ENCODE measurements around the gene CSF3R.
"Not testable (repeated sequence)": the region's sequence is repeated elsewhere in the genome, so short reads cannot be mapped to it uniquely, and the experiment has no call there.

The CSF3R gene

GRCh38 chr1:36486093-36486438 lies 3.4 kb upstream of the CSF3R start:
- H3K27ac ChIP-seq = no peak overlapping the region
- TF ChIP-seq CTCF (conservative IDR thresholded peaks at IDR 0.05) = no peak

- TF ChIP-seq CTCF (conservative IDR thresholded peaks at IDR 0.05) = no peak
- H3K27ac ChIP-seq = no peak overlapping the region
Measured at GRCh38 chr1:36484099-36484498, 1.4 kb upstream of the CSF3R start.

GRCh38 chr1:36481771-36482723 lies 666 bp downstream of the CSF3R start:
- H3K27ac ChIP-seq = no peak overlapping the region
- no peak for TF ChIP-seq CTCF (conservative IDR thresholded peaks at IDR 0.05)

GRCh38 chr1:36481091-36481490 lies 1.6 kb downstream of the CSF3R start:
- H3K27ac ChIP-seq = no peak overlapping the region
- TF ChIP-seq CTCF (conservative IDR thresholded peaks at IDR 0.05) = no peak

GRCh38 chr1:36480161-36480560 lies 2.6 kb downstream of the CSF3R start:
- TF ChIP-seq CTCF (conservative IDR thresholded peaks at IDR 0.05) = no peak
- H3K27ac ChIP-seq = no peak overlapping the region

- no peak overlapping the region for H3K27ac ChIP-seq
- no peak for TF ChIP-seq CTCF (conservative IDR thresholded peaks at IDR 0.05)
Measured at GRCh38 chr1:36479505-36480051, 3.1 kb downstream of the CSF3R start.

- H3K27ac ChIP-seq = not testable (repeated sequence)
Measured at GRCh38 chr1:36477615-36478014, 5.1 kb downstream of the CSF3R start.

- H3K27ac ChIP-seq = no peak overlapping the region
- TF ChIP-seq CTCF (conservative IDR thresholded peaks at IDR 0.05) = no peak
Measured at GRCh38 chr1:36476945-36477344, 5.8 kb downstream of the CSF3R start.
